HG03103 (cell line): Measurements from ENCODE around the gene ZXDC.

Source experiments
- ATAC-seq: cut with Tn5 transposase; IDR thresholded peaks from one replicate; pipeline ENCODE4 v1.9.1; 2021; ENCODE audit warnings: low read depth; ENCODE audit not compliant: unreplicated experiment

Gene ZXDC

DNA sequence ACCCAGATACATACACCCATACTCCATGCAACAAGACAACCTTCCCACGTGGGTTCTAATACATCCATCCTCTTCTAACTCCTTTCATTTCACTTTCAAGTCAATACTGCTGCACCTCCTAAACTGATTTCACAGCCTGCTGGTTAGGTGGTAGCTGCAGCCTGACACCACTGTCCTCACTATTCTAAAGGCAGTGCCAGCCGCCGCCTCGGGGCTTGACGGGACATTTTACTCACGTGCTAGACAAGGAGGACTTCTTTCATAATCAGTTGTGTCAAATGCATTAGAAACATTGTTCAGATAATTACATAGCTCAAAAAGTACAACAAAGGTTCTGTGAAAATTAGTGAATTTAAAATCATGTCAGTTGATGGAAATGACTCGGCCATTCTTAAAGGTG, 35.6 kb upstream of the ZXDC start:
- ATAC-seq: no peak

DNA sequence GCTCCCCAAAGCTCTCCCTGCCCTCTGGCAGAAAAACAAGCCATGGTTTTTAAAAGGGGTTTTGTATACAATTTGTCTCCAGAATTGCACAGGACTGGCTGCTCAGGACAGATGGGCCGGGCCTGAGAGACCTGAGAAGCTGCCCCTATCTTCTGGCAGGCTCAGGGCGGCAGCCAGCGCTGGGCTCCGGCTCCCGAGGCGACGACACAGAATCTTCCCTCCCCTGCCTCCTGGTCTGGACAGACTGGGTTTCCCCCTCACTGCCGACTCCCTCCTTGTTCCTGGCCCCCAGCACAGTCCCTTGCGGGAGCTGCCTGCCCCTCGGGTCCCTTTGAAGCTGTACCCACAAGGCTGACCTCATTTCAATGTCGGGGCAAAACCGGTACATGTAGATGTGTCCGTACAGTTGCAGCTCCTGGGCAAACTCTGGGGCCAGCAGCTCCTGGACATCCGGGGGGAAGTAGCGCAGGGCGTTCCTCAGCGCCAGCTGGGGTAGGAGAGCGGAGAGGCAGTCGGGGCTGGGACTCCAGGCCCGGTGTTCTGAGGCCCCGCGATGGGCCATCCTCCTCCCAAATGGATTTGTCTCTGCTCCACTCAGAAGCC, 34.7 kb upstream of the ZXDC start:
- no peak for ATAC-seq

DNA sequence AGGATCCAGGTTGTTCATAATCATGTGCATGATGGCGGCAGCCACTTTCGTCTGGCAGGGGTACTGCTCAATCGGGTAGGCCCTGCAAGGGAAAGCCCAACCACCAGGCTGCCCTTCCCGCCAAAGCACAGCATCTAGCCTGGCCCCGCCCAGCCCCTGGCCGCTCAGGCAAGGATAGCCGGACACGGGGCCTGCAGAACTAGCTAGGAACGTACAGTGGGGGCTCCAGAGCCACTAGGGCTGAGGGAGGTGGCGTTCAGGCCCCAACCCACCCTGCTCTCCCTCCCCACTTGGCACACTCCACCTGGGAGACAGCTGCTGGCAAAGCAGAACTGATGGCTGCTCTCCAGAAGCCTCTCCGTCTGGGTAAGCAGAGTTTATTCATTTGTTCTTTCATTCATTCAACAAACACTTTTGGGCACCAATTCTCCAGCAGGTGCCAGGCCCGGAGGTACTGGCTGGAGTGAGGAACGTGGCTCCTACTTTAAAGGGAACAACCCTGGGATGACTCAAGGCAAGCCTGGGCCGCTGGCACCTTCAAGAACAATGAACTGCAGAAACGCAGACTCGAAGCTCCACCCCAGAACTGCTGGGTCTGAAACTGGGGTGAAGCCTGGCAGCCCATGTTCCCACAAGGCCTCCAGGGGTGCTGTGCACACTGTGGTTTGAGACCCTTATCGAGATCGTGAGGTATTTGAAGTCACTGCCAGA, 34.1 kb upstream of the ZXDC start:
- ATAC-seq: no peak

DNA sequence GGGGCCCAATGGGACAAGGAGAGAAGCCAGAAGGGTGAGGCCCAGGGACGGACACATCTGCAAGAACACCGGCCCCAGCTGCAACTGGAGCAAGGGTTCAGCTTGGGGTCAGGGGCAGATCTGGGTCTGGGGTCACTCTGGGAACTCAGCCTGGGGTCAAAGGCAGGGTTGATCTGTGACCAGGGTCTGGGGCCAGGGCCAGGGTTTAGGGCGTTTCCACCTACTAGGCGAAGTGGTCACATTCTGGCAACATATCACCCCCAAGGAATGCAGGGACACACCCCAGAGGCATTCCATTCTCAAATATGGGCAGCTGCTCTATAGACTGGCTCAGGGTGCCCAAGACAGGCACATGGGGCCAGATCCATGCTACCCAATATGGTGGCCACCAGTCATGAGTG, 32.9 kb upstream of the ZXDC start:
- no peak for ATAC-seq

DNA sequence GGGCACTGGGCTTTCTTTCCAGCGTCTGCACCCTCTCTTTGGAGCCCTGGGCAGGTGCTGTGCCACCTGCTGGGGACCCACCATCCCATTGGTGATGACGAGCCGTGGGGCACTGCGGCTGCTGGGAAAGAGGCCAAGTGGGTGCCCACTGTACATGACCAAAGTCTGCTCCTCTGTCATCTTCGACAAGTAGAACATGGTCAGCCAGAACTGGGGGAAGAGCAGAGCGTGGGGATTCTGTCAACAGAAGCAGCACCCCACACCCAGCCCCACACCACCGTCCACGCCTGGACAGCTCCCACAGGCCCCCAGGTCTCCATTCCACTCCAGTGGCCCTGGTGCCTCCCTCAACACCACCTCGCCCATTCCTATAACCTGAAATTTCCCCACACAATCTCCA, 32.2 kb upstream of the ZXDC start:
- ATAC-seq: no peak

DNA sequence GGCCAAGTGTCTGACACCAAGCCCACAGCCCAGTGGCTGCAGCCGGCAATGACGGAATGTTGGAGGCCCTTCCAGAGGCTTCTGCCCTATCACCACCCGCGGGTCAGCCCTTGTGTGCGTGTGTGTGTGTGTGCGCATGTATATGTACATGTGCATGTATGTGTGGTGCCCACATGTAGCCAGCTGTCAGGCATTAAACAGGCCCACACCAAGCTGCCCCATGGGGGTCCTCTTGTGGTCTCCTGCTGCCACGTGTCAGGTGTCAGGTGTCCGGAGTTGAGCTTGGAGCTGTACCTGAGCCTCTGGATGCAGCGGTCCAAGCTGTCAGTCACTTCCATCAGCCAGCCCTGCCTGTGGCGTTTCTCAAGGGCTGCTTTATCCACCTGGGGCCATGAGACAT, 28.0 kb upstream of the ZXDC start:
- ATAC-seq: no peak

DNA sequence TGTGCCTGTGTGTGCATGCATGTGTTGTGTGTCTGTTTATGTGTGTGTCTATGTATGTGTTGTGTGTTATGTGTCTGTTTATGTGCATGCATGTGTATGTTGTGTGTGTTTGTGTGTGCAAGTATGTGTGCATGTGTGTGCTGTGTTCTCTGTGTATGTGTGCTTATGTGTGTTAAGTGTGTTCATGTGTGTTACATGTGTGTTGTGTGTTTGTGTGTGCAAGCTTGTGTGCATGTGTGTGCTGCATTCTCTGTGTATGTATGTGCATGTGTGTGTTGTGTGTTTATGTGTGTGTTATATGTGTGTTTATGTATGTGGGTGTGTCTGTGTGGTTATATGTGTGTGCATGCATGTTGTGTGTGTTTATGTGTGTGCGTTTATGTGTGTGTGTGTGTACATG, 27.0 kb upstream of the ZXDC start:
- ATAC-seq: no peak

DNA sequence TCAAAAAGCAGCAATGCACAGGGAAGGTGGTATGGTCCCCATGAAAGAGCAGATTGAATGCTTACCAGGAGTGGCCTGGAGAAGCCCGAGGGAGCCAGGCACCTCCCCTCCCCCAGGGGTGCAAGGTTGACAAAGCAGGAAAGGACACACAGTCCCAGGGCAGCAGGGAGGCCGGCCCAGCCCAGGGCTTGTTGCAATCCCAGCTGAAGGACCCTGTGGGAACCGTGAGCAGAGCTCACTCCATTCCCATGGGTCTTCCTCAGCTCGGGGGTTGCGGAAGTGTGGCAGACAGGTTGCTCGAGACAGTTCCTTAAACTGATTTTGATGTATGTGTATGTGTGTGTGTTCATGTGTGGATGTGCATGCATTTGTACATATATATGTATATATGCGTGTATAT, 26.0 kb upstream of the ZXDC start:
- no peak for ATAC-seq

DNA sequence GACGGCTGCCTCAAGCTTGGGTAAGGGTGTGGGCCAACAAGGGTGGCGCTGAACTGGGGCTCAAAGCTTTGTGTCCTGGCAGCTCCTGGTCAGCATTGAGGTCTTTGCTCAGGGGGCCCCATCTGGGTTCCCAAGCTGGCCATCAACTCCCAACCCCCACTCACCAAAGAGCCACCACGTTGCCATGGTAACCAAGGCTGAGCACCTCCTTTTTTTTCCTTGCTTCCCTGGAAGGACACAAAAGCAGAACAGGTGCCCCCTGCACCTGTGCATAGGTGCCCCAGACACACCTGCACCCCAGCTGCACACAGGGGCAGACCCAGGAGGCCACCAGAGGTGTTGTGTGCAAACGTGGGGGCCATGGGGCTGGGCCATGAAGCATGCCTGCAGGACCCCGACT, 25.4 kb upstream of the ZXDC start:
- ATAC-seq: no peak

DNA sequence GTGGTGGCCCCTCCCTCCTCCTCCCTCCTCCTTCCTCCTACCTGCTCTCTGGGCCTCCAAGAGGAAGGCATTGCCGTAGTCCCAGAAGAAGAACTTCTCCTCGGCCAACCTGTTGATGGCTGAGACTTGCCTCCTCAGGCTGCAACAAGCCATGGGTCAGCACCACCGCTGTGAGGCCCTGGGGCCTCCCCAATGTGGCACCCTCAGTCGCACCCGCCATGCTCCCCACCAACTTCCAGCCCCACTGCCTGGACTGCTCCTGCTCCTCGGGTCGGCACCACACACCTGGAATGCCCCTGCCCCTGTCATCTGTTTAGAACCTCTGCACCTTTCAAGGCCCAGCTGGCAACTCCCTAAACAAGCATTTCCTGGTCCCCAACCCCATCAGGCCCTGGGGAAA, 24.3 kb upstream of the ZXDC start:
- ATAC-seq: no peak

DNA sequence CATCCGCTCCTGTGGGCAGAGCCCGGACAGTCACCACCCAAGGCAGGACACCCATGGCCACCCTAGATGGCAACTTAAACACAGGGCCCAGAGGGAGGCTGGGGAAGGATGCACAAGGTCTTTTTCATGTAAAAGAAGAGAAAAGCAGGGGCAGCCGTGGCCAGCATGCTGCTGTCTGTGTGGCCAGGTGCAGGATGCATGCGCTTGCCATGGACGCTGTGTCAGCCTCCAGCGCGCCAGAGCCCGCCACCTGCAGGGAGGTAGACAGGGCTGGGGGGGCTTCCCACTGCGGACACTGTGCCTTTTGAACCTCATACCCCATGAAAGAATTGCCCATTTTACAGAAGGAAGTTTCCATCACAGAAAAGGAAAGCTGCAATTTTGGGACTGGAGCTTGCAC, 23.7 kb upstream of the ZXDC start:
- no peak for ATAC-seq

DNA sequence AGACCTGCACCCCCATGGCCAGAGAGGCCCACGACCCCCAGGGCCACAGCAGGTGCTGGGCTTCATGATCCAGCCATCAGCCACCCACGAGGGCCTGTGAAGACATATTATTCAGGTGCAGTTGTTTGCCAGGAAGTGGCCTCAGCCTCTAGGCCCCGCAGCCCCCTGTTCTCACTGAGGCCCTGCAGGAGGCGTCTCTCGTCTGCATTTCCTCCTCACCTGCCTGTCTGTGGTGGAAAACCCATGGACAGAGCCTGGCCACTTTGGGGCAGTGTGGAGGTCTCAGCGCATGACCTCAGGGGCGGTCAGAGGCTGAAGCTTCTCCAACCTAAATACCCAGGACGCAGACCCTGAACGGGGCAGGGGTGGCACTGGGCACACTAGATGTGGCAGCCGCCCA, 23.2 kb upstream of the ZXDC start:
- ATAC-seq: no peak

DNA sequence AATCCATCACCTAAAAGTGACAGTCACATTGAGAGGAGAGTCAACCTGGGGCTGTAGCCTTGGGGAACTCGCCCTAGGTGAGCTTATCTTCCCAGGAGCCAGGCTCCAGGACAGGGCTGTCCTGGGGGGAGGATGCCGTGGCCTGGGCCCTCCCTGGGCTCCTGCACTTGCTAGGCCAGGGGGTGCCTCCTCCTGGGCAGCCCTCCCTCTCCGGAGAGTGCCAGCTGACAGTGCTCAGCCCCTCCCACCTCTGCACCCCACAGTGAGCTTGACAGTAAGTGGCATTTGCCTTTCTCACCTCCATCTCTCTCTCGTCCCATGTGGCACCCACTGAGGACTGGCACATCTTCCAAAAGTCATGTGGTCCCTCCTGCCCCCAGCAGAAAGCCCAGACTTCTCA, 22.8 kb upstream of the ZXDC start:
- no peak for ATAC-seq

DNA sequence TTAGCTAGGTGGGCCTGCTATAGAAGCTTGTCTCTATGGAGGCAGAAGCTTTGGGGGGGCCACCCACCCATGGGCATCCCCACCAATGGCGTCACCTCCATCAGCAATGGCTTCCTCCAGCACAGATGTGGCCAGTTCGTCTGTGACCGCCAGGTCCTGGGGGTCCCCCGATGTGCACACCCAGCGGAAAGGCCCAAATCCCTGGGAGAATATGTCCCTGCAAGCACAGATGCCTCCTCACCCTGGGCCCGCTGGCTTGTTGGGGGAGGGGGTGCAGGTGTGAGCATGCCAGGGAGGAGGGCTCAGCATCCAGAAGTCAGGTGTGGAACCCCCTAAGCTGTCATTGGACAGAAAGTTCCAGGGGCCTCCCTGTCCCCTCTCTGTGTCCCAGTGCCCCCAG, 22.3 kb upstream of the ZXDC start:
- no peak for ATAC-seq

DNA sequence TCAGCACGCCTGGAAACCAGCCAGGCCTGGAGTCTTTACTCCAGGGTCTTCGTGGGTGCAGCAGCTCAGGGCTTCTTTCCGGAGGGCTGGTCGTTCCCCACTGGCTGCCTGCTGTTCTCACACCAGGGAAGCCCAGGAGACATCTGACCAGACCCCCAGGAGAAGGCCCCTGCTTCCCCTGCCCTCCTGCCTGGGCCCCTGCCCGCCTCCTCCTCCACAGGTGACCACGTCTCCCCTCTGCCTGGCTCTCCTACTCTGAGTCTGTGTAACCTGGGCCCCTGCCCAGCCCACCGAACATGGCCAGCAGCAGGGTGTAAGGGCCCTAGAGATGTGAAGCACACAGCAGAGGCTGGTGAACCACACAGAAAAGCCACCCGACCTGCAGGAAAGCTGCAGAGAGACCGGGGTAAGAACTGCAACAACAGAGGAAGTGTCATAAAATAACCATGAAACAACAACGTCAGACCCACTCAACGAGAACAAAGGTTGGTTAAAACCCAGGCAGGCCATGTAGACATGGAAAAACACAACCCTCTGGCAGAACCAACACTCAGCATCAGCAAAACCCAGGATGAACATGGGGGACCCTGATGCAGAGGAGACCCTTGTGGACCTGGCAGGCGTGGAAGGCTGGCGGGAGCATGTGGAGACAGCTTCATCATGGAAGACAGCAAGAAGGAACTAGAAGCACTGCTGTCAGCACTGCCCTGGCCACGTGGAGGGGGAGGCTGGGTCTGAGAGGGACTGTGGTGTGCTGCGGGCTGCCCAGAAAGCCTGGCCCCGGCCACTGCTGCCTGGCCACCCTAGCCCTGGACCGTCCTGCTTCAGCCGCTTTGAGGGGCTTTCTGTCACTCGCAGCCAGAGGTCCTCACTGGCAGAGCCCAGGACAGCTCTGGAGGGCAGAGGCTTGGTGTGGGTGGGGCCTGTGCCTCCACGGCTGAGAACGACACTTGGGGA, 21.5 kb upstream of the ZXDC start:
- no peak for ATAC-seq

DNA sequence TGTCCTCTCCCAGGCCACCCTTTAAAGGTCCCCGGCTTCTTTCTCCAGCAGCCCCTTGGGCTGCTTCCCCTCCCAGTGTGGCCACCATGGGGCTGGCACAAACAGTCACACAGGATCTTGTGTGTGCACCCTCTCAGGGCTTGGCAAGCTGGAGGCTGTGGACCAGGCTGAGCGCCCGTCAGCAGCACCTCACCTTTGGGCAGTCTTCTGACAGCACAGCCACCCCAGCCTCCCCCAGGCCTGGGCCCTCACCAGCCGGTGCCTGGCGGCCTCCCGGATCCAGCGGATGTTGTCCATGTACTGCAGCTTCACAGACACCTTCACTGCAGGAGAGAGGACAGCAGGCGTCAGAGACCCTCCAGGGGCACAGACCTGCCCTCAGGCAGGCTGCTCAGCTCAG, 20.1 kb upstream of the ZXDC start:
- ATAC-seq: no peak

DNA sequence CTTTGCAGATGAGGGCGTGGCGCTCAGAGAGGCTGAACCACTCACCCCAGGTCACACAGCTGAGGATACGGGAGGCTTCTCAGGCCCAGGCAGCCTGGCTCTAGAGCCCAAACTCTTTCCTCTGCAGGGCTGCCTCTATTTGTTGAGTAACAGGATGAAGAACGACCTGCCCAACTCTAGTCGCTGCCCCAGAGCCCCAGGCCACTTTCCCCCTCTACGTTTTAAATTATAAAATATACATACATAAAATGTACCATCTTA, 19.2 kb upstream of the ZXDC start:
- no peak for ATAC-seq

DNA sequence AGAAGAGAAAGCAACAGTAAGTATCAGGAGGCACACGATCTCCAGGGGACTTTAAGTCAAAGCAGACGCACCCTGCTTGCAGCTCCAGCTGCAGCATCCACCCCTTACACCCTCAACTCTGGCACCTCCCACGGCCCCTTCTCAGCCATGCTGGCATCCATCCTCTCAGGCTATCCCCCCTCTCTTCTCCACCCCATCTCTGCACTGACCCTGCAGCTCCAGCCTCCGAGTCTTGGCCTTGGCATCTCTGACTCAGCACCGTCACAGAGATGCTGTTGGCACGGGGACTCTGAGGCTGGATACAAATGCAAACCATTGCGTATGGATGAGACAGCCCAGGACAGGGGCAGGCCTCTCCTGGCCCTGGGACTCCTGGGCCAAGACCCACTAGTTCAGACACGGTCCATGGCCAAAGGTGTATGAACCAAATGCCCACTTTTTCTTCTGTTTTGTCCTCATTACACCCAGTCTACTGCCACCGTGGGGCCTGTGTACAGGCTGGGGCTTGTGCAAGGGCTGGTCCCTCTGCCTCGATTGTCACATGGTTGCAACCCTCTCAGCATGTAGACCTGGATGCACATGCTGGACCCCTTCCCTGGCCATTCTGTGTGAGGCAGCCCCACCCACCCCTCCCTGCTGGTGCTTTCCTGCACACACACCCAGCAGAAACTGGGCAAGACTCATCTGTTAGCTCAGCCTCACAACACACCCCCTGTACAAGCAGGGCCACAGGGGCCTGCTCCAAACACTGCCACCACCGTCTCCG, 18.7 kb upstream of the ZXDC start:
- no peak for ATAC-seq

DNA sequence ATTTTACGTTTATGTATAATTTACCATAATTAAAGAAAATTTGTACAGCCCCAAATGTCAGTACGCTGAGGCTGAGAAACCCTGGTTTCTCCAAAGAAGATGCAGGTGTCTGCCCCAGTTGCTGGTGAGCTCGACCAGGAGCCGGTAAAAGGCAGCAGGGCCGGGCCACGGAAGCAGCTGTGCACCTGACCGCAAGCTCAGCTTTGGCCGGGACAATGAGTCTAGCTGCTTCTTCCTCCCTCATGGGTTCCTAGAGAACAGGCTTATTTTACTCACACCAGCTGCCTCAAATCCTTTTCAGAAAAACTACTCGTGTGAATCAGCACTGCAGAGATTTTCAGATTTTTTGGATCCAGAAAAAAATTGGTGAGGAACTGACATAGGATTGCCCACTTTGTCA, 18.0 kb upstream of the ZXDC start:
- no peak for ATAC-seq

DNA sequence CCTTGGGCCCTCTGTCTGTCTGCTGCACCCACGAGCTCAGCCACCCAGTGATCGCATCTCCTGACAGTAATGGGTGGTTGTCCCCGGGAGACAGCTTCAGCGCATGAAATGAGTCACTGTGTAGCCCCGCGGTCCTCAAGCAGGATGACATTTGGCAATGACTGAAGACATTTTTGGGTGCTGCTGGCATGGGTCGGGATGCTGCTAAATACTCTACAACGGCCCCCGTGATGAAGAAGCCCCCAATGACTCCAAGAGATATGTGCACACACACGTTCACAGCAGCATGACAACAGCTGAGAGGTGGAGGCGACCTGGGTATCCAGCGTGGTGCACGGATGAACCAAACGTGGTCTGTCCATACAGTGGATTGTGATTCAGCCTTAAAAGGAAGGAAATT, 17.4 kb upstream of the ZXDC start:
- ATAC-seq: no peak
